SU-DHL-6 (cell line): ENCODE results near the gene CRADD.

ENCODE experiments used
- EZH2phosphoT487 ChIP-seq: fragments of 200-600 bp; sonication (generic), shearing (Covaris generic); conservative IDR thresholded peaks from 2 replicates; pipeline ENCODE4 v1.6.1; 2018; ENCODE audit warnings: mild to moderate bottlenecking, antibody characterized with exemption, low read length, moderate library complexity, mixed read lengths
- TF ChIP-seq, protein P1 (sequence below): fragments of 200-600 bp; sonication (generic); IDR thresholded peaks from one replicate; pipeline ENCODE4 v1.5.1; 2017; ENCODE audit warnings: antibody characterized with exemption, mild to moderate bottlenecking, low read length, moderate library complexity; ENCODE audit not compliant: insufficient read depth, poor library complexity, severe bottlenecking

DNA sequence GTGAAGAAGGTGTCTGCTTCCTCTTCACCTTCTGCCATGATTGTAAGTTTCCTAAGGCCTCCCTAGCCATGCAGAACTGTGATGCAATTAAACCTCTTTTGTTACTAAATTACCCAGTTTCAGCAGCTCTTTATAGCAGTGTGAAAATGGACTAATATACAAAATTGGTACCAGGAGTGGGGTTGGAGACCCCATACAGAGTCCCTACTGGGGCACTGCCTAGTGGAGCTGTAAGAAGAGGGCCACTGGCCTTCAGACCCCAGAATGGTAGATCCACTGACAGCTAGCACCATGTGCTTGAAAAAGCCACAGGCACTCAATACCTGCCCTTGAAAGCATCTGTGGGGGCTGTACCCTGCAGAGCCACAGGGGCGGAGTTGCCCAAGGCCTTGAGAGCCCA lies 44.8 kb upstream of the CRADD start:
- no peak for TF ChIP-seq EZH2phosphoT487
- TF ChIP-seq, protein P1, sequence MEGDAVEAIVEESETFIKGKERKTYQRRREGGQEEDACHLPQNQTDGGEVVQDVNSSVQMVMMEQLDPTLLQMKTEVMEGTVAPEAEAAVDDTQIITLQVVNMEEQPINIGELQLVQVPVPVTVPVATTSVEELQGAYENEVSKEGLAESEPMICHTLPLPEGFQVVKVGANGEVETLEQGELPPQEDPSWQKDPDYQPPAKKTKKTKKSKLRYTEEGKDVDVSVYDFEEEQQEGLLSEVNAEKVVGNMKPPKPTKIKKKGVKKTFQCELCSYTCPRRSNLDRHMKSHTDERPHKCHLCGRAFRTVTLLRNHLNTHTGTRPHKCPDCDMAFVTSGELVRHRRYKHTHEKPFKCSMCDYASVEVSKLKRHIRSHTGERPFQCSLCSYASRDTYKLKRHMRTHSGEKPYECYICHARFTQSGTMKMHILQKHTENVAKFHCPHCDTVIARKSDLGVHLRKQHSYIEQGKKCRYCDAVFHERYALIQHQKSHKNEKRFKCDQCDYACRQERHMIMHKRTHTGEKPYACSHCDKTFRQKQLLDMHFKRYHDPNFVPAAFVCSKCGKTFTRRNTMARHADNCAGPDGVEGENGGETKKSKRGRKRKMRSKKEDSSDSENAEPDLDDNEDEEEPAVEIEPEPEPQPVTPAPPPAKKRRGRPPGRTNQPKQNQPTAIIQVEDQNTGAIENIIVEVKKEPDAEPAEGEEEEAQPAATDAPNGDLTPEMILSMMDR = no peak
